GM19240 (cell line): ENCODE data around the gene TENM4.

Experiments used
- DNase-seq: peaks from one replicate; pipeline ENCODE4 v3.0.0; 2011; ENCODE audit warnings: low spot score; ENCODE audit not compliant: insufficient read length

Gene TENM4

DNA sequence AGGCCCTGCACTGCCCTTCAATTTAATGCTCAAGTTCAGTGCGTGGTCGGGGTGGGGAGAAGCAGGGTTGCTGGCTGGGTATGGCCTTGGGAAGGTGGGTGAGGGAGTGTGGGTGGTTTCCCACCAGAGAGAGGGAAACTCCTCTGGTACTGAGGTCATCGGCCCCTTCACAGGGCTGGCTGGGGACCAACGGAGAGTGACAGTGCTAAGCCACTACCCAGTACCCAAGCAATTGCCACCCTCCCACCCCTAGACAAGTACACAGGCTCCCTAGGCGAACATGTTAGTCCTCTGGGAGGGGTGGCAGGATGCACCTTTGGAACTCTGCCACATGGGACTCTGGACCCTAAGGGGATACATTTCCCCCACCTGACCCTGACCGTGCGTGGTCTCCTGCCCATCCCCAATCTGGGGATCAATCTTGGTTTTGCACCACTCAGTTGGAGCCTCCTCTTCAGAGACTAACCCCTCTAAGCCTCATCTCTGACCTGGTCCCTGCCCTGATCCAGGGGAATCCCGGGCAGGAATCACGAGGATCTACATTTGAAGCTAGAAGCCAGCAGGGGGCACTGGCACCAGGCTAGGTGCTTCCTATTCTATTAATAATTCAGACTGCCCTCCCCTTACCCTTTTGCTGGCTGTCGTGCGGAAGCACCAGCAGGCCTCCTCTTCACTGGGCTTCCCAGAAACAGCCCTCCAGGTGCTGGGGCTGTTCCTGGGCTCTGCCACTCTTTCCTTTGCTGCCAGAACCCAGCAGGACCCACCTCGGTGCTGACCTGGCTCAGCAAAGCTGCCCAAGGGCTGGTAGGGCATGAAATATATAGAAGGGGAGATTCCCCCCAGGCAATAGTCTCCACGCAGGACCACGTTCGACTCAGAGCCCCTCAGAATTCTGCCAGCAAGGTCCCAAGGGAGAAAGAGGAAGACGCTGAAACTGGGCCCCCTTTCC is 377.7 kb downstream of the TENM4 start:
- no peak for DNase-seq

DNA sequence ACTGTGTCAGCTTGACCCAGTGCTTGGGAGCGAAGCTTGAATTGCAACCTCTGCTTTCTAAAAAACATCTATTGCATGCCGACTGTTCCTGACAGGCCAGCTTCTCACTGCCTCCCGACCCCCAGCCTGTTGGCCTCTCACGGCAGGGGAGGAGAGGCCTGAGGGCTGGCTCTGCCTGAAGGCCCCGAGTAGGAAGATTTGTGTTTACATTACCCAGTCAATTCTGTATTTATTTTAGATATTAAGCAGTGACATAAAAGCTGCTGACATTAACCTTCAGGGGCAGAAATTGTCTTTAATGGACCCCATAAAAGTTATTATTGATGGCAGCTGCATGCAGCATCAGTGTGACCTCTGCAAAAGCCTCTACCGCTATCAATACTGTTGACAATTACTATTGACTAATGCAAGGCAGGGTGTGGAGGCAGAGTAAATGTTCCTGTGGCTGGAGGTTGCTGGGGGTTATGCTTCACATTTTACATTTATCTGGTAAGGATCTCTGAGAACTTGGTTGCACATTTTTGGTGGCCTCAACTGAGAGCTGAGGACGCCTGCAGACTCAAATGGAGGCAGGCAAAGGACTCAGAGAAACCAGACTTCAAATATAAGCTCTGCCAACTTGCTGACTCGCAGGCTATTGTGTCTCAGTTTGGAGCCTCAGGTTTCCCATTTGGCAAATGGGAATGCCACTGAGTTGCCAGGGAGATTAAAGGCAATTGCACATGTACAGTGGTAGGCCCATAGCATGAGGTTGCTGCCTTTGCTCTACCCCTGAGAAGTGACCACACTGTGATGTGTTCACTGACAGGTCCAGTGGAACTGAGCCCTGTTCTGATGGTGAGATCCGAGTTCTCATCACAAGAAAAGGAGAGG is 380.5 kb downstream of the TENM4 start:
- no peak for DNase-seq

DNA sequence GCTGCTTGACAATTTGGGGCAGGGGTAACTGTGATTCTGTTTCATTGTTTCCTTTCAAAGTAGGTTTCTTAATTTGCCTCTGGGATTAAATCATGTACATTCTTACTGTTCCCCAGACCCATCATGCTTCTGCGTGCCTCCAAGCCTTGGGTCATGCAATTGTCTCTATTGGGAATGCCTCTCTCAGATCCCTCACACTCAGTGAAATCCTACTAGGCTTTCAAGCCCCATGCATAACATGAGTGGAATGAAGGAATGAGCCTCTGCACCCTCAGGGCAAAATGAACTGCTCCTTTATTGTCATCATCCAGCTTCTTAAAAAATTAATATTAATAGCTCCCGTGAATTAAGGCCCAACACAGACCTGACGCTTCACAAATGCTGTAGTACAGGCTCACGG is 381.7 kb downstream of the TENM4 start:
- no peak for DNase-seq

DNA sequence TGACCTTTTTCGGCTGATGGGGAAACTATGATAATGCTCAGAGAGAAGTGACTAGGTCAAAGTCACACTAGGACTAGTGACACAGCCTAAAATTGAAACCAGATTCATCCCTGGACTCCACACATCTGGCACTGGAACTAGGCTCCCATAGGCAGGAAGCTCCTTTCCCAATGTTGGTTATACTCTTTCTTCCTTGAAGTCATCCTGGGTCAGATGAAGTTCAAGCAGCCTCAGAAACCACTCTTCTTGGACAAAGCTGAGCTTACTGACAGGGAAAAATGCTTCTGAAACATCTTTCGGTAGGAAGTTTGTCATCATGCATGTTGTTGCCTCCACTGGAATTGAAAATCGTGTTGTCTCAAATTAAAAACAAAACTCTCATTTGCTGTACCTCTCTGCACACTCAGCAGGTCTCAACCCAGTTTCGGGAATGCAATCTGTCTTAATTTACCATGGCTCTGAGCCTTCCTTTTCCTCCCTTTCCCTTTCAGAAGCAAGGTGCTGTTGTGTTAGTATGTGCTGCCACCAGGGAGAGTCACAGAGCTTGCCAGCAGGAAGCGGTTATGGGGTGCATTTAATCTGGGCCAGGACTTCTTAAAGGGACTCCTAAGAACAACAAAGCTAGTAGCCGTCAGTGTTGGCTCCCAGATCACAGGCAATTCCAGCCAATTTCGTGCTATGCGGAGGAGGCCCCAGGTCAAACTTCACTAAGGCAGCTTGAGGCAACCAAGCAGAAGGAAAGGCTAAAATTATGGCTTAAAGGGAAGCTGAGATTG is 384.8 kb downstream of the TENM4 start:
- no peak for DNase-seq

DNA sequence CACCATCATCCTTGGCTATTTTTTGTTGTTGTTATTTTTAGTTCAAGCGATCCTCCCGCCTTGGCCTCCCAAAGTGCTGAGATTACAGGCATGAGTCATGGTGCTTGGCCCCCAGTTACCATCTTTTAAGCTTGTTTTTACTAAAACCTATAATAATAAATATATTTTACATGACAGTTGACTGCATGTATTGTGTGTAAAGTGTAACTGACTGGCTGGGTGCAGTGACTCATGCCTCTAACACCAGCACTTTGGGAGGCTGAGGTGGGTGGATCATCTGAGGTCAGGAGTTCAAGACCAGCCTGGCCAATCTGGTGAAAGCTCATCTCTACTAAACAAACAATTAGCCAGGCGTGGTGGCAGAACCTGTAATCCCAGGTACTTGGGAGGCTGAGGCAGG is 386.2 kb downstream of the TENM4 start:
- no peak for DNase-seq

DNA sequence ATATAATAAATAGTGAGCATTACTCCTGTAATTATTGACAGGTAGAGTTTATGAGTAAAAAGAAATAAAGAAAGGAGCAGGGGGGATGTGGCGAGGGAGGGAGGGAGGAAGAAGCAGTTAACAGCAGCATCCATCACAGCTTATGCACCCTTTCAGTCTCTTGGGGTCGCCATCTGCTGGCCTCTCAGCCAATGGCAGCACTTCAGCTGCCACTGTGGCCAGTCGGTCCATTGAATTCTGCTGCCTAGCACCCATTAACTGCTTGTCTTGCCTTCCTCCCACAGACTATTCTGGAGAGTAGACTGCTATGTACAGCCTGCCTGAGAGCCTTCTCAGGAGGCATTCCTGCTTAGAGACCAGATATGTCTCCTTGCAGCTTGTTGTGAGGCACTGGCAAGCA is 388.3 kb downstream of the TENM4 start:
- no peak for DNase-seq

DNA sequence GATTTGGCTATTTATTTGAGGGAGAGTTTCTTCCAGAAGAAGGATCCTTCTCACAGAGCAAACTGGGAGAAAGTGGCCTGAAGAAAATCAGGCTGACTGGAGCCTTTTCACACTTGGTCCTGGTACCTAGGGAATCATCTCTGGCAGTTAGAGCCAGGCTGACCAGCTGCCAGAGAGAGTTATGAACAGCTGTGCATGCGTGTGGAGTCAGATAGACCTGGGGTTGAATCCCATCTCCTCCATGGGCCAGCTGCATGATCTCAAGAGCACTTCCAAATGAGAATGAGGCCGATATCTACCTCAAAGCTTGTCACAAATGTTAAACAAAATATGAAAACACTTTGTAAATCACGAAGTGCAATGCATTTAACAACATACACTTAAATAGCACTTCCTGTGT is 390.0 kb downstream of the TENM4 start:
- no peak for DNase-seq

DNA sequence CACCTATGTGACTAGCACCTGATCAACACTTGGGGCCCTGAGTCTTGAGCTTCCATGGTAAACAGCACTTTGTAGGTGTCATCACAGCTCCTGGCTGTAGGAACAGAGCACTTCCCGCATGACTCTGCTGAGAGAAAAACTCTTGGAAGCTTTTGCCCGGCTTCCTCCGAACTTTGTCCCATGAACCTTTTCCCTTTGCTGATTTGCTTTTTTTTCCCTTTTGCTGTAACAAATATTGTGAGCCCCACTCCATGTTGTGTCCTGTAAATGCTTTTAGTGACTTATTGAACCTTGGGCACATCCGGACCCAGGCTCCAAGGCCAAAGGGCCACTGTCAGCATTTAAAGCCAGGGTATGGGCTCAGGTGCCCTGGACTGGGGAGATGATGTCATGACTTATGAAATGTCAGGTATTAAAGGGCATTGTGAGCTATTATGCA is 391.1 kb downstream of the TENM4 start:
- DNase-seq = no peak

DNA sequence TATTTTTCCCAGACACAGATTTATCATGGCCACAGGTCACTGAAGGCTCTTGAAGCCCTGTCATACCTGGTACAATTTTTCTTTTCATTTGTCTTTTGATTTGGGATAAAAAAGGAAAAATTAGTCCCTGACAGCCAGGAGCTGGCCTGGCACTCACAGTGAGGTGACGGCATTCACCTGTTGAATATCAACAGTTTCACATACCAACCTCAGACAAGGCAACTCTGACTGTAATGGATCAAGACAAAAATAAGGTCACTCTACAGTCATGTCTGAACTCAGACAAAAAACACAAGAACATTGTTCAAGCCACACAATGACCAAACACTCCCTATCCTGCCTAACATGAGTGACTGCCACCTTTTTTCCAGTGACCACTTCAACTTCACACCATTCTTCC is 392.9 kb downstream of the TENM4 start:
- no peak for DNase-seq

DNA sequence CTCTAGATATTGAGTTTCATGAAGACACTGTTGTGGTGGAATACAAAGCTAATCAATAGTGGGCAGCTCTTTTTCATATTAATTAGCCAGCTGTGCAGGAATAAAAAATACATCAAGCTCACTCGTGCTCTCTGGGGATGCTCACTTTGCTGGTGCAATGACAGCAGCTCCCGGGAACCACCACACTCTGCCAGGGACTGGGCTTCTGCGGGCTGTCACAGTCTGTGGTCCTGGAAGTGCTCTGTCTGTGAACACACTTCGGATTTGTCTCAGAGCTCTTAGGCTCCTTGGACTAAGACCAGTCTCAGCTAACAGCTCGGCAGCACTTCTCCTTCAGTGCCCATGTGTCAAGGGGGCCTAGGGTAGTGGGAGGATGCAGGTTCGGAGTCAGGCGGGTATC is 393.5 kb downstream of the TENM4 start:
- DNase-seq = no peak

DNA sequence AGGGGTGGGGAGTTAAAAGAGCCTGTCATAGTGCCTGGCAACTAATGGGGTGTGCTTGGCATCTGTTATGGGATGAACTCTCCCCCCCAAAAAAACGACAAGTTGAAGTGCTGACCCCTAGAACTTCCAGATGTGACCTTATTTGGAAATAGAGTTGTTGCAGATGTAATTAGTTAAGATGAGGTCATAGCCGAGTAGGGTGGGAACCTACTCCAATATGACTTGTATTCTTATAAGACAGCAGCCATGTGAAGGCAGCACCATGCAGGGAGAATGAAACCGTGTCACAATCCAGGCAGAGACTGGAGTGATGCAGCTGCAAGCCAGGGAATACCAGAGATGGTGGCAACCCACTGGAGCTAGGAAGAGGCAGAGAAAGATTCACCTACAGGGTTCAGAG is 394.5 kb downstream of the TENM4 start:
- DNase-seq = no peak

DNA sequence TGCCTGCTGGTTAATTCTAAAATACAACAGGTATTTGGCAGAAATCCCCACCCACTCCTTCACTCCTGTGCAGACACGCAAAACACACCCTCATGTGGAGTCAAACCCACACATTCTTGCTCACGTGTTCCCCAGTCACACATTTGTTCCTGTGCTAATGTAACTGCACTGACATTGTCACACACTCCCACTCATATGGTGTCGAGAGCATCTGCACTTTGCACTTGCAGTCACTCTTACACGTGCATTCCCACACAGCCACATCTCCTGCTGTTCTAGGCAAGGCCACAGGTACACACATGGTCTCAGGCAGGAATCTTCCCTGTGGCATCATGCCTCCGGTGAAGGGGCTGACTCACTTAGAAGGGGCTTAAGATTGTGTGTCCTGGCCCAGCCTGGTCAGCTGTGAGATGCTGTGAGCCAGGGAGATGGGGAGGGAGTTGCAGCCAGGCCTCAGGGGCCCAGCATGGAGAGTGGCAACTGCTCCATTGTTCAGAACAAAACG is 395.0 kb downstream of the TENM4 start:
- no peak for DNase-seq

DNA sequence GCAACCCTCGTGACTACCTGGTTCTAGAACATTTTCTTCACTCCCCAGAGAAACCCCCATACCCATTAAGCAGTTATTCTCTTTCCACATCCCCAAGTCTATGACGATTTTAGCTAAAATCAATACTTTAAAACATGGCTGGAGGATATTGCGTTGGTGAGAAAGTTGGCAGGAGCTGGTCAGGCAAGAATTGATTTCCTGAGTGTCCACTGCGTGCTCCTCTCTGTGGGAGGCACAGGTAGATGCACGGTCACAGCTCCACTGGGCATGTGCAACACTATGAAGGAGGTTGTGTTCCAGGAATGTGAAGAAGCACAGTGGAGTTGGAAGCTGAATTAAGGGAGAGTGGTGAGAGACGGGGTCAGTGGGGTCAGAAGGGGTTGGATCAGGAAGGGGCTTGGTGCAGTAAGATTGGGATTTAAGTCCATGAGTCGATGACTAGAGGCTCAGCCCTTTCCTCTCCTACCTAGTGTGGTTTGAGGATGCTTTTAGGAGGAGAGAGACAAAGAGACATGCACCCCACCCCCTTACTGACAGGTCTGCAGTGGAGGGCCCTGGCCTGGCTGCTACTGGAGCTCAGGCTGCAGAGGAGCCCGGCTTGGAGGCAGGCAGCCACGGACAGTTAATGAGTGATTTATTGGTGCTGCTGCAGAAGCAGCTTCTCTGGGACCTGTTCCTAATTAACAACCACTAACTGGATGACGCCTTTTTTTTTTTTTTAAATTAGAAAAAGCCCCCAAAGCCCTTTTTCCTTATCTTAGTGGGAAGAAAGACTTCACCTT is 395.6 kb downstream of the TENM4 start:
- no peak for DNase-seq

DNA sequence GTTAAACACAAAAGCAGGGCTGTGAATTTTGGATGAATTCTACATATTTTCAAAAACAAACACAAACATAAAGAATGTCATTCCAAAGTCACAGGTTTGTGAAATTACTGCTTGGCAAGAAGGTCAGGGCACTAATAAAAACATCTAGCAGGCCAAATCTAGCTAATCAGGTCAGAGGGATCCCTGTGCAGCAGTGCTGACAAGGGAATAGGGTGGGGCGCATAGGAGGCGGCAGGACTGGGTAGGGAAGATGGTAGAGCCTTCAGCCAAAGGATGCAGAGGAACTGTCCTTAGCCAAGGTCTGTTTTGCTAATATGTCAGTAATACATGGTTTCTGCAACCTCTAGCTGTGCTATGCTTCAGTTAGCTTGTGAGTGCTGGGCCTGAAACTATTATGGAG is 396.6 kb downstream of the TENM4 start:
- no peak for DNase-seq

DNA sequence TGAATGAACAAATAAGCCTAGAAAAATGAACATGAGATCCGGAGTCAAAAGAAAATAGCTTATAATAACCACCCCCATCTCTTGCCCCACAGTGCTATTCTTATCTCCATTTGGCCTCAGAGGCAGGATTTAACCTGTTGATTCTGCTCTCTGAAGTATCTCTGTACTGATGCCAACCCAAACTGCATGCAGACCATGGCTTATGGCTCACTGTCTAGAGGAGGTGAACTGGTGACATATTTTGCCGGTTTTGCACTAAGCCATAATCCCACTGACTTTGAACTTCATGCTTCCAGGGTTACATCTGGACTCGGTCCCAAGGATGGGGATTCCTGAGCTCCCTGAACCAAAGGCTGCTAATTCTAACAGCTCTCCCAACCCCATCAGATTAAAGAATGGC is 397.1 kb downstream of the TENM4 start:
- DNase-seq = no peak

DNA sequence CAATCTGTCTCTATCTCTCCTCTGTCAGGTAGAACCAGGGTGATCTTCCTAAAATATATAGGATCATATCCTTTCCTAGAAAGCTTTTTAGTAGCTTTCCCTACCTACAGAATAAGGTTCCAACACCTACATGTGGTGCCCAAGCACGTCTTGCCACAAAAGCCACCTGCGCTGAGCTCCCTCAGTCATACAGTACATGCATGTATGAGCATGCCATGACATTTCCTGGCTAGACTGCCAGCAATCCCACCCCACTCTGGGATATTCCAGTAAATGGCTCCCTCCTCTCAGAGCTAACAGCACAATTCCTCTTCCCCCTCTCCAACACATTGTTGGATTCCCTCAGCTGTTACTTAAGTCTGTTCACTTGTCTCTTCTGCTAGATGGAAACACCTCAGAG is 398.0 kb downstream of the TENM4 start:
- DNase-seq = no peak

DNA sequence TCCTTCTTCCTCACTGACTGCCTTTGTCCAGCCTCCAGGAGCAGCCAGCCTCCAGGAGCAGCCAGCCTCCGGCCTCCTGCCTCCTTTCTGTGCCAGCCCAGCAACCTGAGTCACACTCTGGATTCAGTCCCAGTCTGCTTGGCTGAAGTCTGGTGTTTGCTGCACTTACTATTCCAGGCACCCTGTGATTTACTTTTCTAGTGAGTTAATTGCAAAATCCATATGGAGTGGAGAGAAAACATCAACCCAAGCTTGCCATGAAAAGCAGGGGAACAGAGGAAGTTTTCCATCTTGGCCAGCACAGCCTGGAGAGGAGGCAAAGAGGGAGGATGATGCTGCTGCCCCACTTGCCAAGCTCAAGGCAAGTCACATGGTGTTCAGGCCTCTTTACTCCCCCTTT is 400.5 kb downstream of the TENM4 start:
- DNase-seq = no peak

DNA sequence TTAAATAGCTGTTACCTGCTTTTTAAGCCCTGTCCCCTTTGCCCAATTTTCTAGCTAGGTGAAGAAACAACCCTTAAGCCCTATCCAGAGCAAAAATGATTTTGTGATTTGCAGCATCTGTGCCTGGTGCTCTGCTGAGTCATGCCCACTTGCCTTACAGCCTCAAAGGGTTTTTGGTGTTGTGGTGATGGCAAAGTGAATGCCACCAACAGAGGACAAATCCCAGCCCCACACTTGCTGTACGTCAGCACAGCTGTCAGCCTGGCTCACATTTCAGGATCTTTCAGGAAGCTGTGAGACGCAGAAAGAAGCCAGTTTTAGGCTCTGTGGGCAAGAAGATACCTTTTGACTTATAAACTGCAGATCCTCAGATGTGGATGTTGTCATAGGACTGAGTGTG is 401.7 kb downstream of the TENM4 start:
- no peak for DNase-seq

DNA sequence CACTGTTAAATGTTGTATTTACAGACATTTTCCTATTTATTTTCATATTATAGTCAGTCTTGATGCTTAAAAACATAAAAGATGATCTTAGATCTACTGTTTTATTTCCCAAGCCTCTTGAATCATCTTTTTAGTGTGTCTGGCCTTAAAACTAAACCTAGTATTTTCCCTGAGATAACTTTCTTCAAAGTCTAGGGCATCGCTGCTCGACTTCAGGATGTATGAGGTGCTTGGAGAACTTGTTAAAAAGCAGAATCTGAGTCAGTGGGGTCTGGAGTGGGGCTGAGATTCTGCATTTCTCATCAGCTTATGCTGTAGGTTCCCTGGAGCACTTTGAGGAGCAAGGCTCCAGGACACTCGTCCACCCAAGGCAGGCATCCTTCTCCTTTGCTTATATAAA is 404.9 kb downstream of the TENM4 start:
- no peak for DNase-seq

DNA sequence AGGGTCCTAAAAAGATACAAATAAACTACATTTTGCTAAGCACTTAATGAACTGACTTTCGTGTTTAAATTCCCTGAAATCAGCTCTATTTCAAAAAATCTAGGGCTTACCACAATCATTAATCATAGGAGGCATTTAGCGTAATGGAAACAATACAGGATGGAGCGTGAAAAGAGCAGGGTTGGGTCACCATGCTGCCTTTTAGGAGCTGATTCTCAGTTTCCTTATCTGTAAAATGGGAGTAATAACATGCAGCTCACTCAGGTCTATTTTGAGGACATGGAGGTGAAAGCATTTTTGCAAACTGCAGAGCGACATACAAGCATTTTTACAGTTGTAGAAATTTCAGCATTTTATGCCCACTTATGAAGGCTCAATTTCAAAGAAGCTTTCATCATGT is 407.0 kb downstream of the TENM4 start:
- no peak for DNase-seq

DNA sequence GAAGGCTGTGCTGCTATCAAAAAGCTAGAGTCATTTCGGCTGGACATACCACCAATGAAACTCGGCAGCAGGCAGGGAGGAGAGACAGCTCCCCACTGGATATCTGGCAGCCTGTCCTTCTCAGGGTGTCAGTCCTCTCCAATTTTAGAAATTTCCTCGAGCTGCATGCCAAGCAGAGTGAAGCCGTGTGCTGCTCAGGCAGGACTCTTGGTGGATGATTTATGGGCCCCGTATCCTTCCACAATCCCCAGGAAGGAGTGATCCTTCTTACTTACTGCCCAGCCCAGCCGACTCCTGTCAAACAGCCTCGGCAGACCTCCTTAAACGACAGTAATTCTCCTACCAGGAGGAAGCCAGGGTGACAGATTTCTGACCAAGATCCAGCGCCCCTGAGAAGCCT is 410.4 kb downstream of the TENM4 start:
- no peak for DNase-seq
